ENCODE measurements around the gene TPGS1. TPM values are rescaled to one million over a fixed set of nuclear protein-coding genes. Genes with fewer than 3 reads are reported as not detected.

Gene TPGS1
- total and polyA plus RNA-seq, 9 donors = 8.6 to 15.1 (median 12.3) TPM

DNA sequence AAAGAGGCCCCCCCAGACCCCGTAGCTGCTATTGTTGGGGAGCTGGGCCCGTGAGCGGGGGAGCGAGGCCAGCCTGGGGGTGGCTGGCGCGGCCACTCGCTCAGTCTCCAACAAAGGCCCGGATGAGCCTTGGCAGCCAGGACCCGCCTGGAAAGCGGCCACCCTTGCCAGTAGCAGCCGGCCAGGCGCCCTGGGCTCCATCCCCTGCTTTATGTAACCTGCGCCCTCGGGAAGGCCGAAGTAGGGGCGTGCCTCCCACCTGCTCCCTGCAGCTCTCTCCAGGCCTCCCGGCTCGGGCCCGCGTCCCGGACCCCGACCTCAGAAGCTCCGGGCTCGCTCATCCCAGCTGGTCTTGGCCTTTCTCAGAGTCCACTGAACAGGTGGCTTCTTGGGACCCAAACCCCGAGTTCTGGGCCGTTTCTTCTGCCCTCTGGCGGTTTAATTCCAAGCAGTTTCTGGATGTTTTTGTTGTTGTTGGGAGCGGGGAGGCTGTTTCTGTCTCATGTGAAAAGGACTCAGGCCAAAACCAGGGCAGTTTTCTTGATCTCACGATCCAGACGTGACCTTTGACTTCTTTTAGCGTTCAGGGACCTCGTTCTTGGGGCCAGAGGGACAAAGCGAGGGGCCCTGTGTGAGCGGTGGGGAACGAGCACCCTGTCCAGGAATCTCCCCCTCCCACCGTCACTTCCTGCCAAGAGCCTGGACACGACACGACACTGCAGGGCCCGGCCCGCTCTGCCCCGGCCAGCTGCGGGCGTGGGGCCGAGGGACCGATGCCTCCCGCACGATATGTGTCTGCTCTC, 25.5 kb downstream of the TPGS1 start:
- Histone ChIP-seq H3K4me3 (ENCODE audit: low read length) (peak overlapping the region; percentile 85), H3K4me1 (ENCODE audit: control insufficient read depth, insufficient read depth, low read length) (peaks cover 25% of the 10 kb centered on the region), H3K36me3 (ENCODE audit: control insufficient read depth, insufficient read depth, low read length) (peaks cover 34% of the 10 kb centered on the region), H3K27me3 (ENCODE audit: control insufficient read depth, insufficient read depth, low read length) (no peaks in the 10 kb centered on the region), H3K9me3 (replicated peaks; ENCODE audit: control insufficient read depth, low read depth, low read length) (no peaks in the 10 kb centered on the region), H3K27ac (ENCODE audit: low read length) (peak overlapping the region; percentile 95)
- under 1% methylated on average over 41 of the region's 47 CpGs for WGBS (ENCODE audit: insufficient coverage)
- peak; percentile 88 for DNase-seq

DNA sequence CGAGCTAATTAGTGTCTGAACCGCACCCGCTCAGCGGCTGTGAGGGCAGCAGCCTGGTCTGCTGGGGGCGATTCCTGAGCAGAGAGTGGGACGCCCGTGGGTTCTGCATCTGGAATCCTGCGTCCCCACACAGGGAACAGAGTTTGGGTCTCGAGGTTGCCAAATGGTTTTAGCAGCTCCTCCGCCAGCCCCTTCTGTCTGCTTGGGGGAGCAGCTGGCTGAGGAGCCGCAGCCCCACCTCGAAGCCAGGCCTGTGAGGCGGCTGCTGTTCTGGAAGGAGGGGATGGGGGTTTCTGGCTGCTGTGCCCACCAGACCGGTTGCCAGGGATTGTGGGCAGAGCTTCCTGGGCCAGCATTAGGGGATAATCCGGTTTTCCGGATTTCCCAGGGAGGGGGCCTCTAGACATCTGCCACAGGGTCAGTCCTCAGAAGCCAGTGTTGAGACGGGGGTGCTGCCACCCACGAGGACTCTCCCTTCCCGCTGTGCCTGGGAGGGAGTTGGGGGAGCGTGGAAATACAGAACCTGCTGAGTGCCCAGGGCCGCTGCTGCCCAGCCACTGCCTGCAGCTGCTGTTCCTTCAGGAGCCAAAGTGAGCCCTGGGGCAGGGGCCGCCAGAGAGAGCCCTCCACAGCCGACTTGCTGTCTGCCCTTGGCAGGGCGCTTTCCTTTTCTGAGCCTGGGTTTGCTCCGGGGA, 26.2 kb downstream of the TPGS1 start:
- Histone ChIP-seq H3K27ac (ENCODE audit: low read length) (peak overlapping the region; percentile 95), H3K9me3 (replicated peaks; ENCODE audit: control insufficient read depth, low read depth, low read length) (no peaks in the 10 kb centered on the region), H3K36me3 (ENCODE audit: control insufficient read depth, insufficient read depth, low read length) (peaks cover 41% of the 10 kb centered on the region), H3K4me3 (ENCODE audit: low read length) (peak overlapping the region; percentile 85), H3K27me3 (ENCODE audit: control insufficient read depth, insufficient read depth, low read length) (no peaks in the 10 kb centered on the region), H3K4me1 (ENCODE audit: control insufficient read depth, insufficient read depth, low read length) (peaks cover 25% of the 10 kb centered on the region)
- no peak for DNase-seq
- WGBS (ENCODE audit: insufficient coverage) = 17% methylated on average over 25 of the region's 25 CpGs

DNA sequence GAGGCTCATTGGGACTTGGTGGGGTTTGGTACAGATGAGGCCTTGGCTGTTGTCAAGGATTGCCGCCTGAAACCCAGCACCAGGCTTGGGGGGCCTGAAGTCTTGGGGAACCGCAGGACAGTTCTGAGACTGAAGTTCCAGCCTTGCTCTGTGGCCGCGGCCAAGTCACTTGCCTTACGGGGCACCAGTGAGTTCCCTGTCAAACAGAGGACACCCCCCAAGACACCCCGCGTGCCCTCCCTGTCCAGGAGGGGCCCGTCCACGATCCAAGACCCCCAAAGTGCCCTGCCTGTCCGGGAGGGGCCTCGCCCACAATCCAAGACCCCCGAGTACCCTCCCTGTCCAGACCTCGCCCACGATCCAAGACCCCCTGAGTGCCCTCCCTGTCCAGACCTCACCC, 26.8 kb downstream of the TPGS1 start:
- Histone ChIP-seq H3K27ac (ENCODE audit: low read length) (peak overlapping the region; percentile 95), H3K4me1 (ENCODE audit: control insufficient read depth, insufficient read depth, low read length) (peaks cover 25% of the 10 kb centered on the region)

DNA sequence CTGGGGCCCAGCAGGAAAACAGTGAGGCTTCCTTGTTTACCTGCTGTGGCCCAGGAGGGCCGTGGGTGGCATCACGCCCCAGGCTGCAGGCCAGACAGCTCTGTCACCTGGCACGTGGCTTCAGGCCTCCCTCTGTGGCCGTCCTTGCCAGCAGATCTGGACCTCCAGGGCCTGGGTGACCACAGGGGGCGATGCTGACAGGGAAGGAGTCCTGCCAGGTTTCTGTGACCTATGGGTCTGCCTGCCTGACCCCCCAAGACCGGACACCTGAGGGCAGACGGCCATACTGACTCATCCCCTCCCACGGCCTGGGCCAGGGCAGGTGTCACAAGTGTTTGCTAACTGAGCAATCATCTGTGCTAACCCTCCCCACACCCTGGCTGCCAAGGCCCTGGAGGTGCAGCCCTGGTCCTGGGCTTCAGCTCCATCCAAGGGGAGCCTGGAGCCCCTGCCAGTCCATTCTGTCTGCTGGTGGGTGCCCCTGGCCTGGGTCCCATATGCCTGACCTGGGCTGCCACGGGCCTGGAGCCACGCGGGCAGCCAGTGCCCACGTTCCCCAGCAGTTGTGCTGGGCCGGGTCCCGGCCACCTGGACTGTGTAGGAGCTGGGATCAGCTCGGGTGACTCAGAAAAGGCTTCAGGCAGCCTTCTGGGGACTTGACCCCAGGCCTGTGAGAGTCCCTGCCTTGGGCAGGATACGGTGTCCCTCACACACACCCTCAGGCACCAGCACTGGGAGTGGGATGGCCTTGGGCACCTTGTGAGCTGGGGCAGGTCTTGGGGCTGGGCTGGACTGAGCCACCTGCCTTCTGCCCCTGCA, 27.9 kb downstream of the TPGS1 start:
- Histone ChIP-seq H3K36me3 (ENCODE audit: control insufficient read depth, insufficient read depth, low read length) (peaks cover 55% of the 10 kb centered on the region), H3K4me3 (ENCODE audit: low read length) (no peak overlapping the region), H3K27ac (ENCODE audit: low read length) (no peak overlapping the region), H3K9me3 (replicated peaks; ENCODE audit: control insufficient read depth, low read depth, low read length) (no peaks in the 10 kb centered on the region), H3K4me1 (ENCODE audit: control insufficient read depth, insufficient read depth, low read length) (peaks cover 25% of the 10 kb centered on the region), H3K27me3 (ENCODE audit: control insufficient read depth, insufficient read depth, low read length) (no peaks in the 10 kb centered on the region)
- 75% methylated on average over 14 of the region's 16 CpGs for WGBS (ENCODE audit: insufficient coverage)
- no peak for DNase-seq

More for the DNA sequence above, 26.8 kb downstream of the TPGS1 start:
- no peak for DNase-seq
- Histone ChIP-seq H3K4me3 (ENCODE audit: low read length) (peak overlapping the region; percentile 85), H3K27me3 (ENCODE audit: control insufficient read depth, insufficient read depth, low read length) (no peaks in the 10 kb centered on the region), H3K9me3 (replicated peaks; ENCODE audit: control insufficient read depth, low read depth, low read length) (no peaks in the 10 kb centered on the region), H3K36me3 (ENCODE audit: control insufficient read depth, insufficient read depth, low read length) (peaks cover 47% of the 10 kb centered on the region)
- 68% methylated on average over 13 of the region's 14 CpGs for WGBS (ENCODE audit: insufficient coverage)

DNA sequence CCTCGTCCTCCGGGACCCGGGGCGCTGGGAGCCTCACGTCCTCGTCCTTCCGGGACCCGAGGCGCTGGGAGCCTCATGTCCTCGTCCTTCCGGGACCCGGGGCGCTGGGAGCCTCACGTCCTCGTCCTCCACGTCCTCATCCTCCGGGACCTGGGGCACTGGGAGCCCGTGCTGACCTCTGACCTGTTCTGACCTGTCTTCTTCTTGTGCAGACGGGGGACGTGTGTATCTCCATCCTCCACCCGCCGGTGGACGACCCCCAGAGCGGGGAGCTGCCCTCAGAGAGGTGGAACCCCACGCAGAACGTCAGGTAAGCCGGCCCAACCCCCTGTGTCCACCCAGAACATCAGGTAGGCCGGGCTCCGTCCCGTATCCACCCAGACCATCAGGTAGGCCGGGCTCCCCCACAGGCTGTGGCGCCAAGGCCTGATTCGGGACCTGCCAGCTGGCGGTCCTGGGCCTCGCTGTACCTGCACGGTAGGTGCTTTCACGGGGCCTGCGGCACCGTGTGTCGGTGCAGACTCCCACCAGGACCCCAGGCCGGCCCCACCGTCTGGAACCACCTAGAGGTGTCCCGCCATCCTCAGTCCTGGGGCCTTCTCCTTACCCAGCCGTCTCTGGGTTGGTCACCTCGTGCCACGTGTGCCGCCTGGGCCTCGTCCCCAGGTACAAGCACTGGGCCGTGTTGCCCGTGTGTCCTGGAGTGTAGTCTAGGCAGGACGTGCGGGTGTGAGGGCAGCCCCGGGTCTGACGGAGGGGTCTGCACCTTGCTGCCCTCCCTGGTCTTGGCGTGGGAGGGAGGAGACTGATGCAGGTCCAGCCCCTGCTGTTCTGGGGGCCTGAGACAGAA, 29.0 kb downstream of the TPGS1 start:
- no peak overlapping the region for H3K4me3 ChIP-seq (ENCODE audit: low read length)
- no peak overlapping the region for H3K27ac ChIP-seq (ENCODE audit: low read length)
- 91% methylated on average over 50 of the region's 55 CpGs for WGBS (ENCODE audit: insufficient coverage)
- no peak for DNase-seq
- H3K4me1 ChIP-seq (ENCODE audit: control insufficient read depth, insufficient read depth, low read length) = peaks cover 19% of the 10 kb centered on the region
- H3K9me3 ChIP-seq (replicated peaks; ENCODE audit: control insufficient read depth, low read depth, low read length) = no peaks in the 10 kb centered on the region
- H3K36me3 ChIP-seq (ENCODE audit: control insufficient read depth, insufficient read depth, low read length) = peaks cover 58% of the 10 kb centered on the region
- H3K27me3 ChIP-seq (ENCODE audit: control insufficient read depth, insufficient read depth, low read length) = no peaks in the 10 kb centered on the region

DNA sequence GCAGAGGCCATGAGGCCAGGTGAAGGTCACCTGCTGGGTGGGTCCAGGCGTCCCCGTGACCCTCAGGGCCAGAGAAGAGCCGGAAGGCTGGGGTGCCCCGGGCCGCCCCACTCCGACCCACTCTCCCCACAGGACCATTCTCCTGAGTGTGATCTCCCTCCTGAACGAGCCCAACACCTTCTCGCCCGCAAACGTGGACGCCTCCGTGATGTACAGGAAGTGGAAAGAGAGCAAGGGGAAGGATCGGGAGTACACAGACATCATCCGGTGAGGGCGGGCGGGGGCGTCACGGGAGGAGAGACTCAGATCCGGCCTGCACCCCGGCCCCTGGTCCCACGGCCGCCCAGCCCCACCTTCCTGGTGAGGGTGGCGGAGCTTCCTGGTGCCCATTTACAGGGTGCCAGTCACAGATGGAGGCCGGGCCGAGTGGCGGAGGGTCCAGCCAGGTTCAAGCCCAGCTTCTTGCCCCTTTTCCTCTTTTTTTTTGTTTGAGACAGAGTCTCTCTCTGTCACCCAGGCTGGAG, 29.6 kb downstream of the TPGS1 start:
- 92% methylated on average over 16 of the region's 26 CpGs for WGBS (ENCODE audit: insufficient coverage)
- Histone ChIP-seq H3K36me3 (ENCODE audit: control insufficient read depth, insufficient read depth, low read length) (peaks cover 65% of the 10 kb centered on the region), H3K27me3 (ENCODE audit: control insufficient read depth, insufficient read depth, low read length) (no peaks in the 10 kb centered on the region), H3K9me3 (replicated peaks; ENCODE audit: control insufficient read depth, low read depth, low read length) (no peaks in the 10 kb centered on the region), H3K27ac (ENCODE audit: low read length) (no peak overlapping the region), H3K4me1 (ENCODE audit: control insufficient read depth, insufficient read depth, low read length) (peaks cover 19% of the 10 kb centered on the region), H3K4me3 (ENCODE audit: low read length) (no peak overlapping the region)
- DNase-seq = no peak

DNA sequence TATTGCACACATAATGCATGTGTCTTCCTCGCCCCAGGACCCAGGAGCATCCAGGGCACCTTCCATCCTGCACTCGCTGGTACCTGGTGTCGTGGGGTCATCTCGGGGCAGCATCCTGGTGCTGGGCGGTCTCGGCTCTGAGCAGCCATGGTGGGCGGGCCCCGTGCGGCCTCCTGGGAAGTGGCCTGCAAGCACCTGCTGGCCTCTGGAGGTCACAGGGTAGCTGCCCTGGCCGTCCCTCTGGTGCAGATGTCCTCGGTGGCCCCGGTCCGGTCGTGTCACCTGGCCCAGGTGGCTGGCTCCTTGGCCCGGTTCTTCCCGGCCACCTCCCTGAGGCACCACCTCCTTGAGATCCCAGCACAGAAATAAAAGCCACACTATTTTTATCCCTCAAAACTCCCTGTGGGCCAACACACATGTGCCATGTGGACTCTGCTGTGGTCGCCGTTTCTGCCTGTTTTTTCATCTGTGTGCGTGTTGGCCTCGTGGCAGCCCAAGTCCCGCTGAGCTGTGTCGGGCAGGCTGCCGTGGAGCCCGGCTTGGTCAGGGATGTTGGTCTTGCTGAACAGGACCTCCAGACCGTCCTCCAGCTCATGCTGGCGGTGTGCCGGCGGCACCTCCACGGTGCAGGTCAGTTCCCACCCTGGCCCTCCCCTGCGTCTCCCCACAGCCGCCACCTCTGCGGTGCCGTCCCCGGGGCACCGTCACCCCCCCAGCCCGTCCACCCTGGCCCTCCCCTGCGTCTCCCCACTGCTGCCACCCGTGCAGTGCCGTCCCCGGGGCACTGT, 31.5 kb downstream of the TPGS1 start:
- no peak overlapping the region for H3K4me3 ChIP-seq (ENCODE audit: low read length)
- H3K4me1 ChIP-seq (ENCODE audit: control insufficient read depth, insufficient read depth, low read length) = peaks cover 9% of the 10 kb centered on the region
- WGBS (ENCODE audit: insufficient coverage) = 83% methylated on average over 40 of the region's 40 CpGs
- no peak overlapping the region for H3K27ac ChIP-seq (ENCODE audit: low read length)
- DNase-seq = no peak
- peaks cover 72% of the 10 kb centered on the region for H3K36me3 ChIP-seq (ENCODE audit: control insufficient read depth, insufficient read depth, low read length)
- no peaks in the 10 kb centered on the region for H3K9me3 ChIP-seq (replicated peaks; ENCODE audit: control insufficient read depth, low read depth, low read length)
- no peaks in the 10 kb centered on the region for H3K27me3 ChIP-seq (ENCODE audit: control insufficient read depth, insufficient read depth, low read length)

DNA sequence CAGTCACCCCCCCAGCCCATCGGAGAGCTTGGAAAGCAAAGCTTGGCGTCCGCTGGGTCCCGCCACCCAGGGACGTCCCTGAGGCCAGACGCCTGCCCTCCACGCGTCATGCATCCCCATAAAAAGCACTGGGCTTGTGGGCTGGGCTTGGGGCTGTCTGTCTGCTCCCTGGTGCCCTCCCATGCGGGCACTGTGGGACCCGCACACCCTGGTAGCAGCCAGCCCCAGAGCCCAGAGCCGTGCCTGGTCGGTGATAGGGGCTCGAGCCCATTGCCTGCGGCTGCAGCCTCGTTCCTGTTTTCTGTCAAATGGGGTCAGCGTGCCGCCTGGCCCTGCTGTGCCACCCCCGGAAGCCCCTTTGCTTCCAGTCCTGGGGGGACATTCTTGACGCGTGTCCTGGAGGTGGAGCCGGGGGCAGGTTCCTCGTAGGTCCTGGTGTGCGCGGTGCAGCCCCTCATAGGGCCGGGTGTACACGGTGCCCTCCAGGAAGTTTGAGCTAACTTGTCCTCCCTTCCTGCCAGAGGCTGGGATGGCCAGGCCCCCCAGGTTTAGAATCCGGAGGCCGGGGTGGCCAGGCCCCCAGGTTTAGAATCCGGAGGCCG, 32.2 kb downstream of the TPGS1 start:
- 86% methylated on average over 24 of the region's 30 CpGs for WGBS (ENCODE audit: insufficient coverage)
- H3K27me3 ChIP-seq (ENCODE audit: control insufficient read depth, insufficient read depth, low read length) = no peaks in the 10 kb centered on the region
- H3K9me3 ChIP-seq (replicated peaks; ENCODE audit: control insufficient read depth, low read depth, low read length) = no peaks in the 10 kb centered on the region
- peaks cover 68% of the 10 kb centered on the region for H3K36me3 ChIP-seq (ENCODE audit: control insufficient read depth, insufficient read depth, low read length)
- H3K4me3 ChIP-seq (ENCODE audit: low read length) = no peak overlapping the region
- H3K27ac ChIP-seq (ENCODE audit: low read length) = no peak overlapping the region
- H3K4me1 ChIP-seq (ENCODE audit: control insufficient read depth, insufficient read depth, low read length) = peaks cover 4% of the 10 kb centered on the region
- no peak for DNase-seq
